Measurements from ENCODE around the gene SCFD2.
"Not testable (repeated sequence)": the region's sequence is repeated elsewhere in the genome, so short reads cannot be mapped to it uniquely, and the experiment has no call there.

The SCFD2 gene

DNA sequence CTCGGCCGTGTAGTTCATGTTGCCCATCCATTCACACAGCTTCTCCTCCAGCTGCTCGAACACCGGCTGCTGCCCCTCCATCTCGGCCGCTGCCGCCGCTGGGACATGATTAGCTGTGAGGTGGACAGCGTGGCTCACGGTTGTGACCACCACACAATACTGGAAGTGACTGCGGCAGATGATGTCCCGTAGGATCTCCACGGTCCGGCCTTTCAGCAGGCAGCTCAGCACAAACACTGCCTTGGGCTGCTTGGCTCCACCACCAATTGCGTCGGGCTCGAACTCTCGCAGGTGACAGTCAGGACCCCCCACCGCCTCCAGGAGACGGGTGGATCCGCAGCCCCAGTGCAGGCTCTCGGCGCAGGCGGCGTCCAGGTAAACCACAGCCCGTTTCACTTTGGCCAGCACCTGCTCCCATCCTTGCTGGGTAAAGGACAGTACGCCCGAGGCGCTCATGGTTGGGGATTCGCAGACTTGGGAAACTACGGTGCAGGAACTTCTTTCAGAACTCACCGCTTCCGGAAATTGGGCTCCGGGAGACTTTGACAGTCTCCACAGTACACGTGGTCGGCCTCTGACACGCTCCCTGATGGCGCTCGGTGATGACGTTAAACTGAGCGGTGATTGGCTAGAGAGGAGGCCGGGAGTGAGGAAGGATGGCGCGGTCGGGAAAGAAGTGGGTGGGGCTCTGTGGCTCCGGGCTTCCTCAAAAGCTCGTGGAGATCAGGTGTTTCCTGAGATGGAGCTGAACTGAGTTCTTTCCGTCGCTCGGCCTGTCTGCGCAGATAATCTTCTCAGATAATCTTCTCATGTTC, at the start of gene SCFD2:
Gene SCFD2 (minus strand): TSS at position 576 of the 815 bp plus-strand sequence.
- DNase-seq = peak; percentile 99

DNA sequence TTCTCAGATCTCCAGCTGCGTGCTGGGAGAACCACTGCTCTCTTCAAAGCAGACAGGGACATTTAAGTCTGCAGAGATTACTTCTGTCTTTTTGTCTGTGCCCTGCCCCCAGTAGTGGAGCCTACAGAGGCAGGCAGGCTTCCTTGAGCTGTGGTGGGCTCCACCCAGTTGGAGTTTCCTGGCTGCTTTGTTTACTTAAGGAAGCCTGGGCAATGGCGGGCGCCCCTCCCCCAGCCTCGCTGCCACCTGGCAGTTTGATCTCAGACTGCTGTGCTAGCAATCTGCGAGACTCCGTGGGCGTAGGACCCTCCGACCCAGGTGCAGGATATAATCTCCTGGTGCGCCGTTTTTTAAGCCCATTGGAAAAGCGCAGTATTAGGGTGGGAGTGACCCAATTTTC, 43.6 kb upstream of the SCFD2 start:
- DNase-seq = not testable (repeated sequence)

DNA sequence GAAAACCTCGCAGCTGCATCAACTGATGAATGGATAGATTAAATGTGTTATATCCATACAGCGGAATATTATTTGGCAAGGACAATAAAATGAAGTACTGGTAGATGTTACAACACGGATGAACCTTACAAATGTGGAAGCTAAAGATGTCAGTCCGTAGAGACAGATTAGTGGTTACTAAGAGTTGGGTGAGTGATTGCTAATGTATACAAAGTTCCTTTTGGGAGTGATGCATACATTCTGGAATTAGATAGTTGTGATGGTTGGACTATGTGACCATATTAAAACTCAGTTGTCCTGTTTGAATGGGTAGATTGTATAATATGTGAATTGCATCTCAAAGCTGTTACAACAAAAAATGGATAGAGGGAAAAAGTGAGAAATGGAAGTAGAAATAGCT, 14.4 kb upstream of the SCFD2 start:
- DNase-seq = no peak

DNA sequence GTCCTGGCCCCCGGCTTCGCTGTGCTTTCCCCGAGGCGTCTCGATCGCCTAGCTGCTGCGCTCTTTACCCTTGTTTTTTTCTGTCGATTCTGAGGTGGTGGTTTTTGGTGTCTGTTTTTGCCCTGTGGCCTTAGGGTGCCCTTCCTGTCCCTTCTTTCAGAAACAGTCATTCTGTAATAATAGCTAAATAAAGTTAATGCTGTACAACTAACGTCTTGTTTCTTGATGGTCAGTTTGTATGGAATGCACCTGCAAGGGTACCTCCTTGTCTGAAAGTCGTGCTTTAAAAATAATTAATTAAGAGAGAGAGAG, 12.3 kb upstream of the SCFD2 start:
- DNase-seq = no peak

DNA sequence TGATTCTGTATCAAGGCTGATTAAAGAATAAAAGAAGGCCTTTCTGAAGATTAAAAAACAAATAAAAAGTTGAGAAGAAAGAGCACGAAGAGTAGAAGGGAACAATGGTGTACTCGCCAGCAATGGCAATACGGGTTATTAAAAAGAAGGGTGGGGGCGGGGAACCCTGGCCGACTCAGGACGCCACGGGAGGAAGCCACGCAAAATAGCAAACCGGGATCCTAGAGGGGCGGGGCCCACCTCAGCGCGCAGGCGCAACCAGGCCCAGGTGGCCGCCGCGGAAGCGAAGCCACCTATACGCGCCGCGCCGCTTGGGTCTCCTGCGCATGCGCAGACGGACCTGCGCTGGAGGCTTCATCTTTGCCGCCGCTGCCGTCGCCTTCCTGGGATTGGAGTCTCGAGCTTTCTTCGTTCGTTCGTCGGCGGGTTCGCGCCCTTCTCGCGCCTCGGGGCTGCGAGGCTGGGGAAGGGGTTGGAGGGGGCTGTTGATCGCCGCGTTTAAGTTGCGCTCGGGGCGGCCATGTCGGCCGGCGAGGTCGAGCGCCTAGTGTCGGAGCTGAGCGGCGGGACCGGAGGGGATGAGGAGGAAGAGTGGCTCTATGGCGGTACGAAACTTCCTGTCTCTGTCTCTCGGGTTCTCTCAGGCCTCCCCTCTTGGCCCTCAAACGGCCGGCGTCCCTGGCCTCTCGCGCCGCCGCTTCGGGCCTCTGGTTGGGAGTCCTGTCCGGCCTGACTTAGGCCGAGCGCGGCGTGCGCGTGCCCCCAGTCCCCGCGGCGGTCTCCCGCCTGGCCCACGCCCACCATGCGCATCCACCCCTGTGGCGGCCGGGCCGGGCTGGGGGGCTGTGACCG, 11.7 kb upstream of the SCFD2 start, which contains the start of gene FIP1L1:
Gene FIP1L1 (plus strand): TSS at position 323 of the 852 bp plus-strand sequence. CDS start 198 bp downstream, at position 521.
- peak; percentile 97 for DNase-seq

DNA sequence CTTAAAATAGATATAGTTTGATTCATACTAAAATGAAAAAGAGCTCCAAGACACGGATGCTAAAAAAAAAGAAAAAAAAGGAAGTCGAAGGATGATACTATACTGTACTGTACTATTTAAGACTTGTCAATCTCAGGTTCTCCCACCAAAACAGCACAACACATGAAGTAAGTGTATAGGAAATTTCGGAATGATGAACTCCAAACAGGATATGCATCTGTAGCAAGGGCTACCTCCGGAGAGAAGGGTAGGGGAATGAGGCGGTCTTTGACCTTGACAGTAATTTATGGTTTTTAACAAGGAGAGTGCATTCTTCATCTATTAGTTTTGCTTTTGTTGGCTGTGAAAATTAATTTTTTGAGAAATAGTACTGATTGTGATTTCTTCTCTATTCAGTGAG, 11.0 kb upstream of the SCFD2 start:
- no peak for DNase-seq

DNA sequence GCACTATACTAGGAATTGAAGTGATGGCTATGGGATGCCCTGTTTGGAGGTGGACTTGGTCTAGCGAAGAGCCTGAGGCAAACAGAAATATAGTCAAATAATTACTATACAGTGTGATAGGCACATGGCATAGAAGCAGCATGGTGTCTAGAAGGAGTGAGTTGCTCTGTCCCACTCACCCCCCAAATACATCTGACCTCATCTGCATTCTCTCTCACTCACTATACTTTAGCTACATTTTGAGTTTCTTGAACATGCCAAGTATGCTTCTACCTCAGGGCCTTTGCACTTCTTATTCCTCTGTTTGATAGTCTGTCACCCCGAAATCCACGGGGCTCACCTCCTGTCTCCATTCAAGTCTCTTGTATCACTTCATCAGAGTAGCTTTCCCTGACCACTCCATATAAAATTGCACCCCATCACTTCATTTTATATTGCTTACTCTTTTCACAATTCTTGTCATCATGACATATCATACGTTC, 9.0 kb upstream of the SCFD2 start:
- no peak for DNase-seq

DNA sequence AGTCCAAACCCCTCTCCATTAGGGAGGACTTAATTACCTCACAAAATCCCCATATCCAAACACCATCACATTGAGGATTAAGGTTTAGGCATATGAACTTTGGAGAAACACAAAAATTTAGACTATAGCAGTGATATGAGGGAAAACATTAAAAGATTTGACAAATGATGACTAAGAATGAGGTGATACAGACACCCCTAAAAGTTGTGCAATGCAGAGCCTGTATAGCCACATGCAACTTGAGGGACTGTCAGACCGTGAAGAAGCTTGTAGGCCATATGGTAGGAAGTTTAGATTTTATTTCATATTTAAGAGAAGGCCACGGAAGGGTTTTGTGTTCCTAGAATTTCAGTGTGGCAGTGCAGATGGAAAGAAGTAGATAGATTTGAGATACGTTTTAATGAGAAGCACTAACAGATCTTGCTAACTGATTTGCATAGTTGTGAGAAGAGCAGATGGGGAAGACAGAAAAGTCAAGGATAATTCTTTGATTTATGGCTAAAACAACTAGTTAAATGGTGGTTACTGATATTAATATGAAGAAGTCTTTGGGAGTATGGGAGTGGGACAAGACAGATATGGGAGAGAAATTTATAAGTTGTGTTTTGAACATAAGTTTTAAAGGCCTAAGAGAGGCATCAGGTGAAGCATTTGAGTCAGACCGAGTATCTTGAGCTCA, 6.1 kb upstream of the SCFD2 start:
- no peak for DNase-seq

DNA sequence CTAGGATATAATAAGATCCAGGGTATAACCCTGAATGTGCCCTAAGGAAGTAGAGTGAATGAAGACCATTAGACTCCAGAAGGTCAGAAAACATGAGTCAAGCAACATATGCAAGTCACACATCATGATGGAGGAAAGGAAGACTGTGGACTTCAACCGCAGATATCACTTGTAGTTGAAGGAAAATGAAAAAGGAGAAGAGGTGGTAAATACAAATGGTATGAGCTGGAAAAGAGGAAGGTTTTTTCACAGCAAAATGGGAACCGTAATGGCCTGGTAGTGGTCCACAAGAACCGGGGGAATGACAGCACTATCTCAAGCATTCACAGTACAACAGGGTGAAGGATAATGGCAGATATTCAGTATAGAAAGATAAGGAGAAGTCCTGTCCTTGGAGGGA, 5.2 kb upstream of the SCFD2 start:
- DNase-seq = no peak

DNA sequence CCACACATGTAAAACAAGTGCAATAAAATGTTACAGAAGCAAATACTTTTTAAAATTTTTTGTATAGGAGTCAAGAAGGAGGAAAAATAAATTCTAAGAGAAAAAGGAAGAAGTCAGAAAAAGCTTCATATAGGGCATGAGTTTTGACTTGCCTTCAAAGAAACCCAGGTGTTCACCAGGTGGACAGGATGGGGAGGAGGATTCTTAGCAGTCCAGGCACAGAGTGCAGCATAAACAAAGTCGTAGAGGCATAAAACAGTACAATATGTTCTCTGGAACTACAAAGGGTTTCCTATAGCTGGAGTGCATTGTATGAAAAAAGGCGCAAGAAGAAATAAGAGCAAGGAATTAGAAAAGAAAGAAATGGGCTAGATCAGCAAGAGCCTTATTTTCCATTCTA, 1.9 kb upstream of the SCFD2 start:
- DNase-seq = no peak

DNA sequence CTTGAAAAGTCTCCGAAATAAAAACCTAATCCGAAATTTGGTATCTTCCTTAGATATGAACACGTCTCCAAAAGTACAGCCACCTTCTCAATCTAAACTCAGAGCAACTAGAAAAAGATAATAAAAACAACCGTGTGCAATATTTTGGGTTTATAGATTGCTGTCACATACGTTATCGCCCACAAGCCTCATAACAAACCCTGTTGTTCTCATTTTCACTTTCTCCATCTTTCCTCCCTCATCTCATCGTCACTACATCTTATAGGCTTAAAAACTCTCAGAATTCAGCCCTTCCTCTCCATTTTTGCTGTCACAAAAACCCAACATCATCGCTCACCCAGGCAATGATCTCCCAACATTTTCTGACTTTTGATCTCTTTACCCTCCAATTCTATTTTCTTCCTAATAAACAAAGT, 448 bp upstream of the SCFD2 start:
- DNase-seq = no peak

DNA sequence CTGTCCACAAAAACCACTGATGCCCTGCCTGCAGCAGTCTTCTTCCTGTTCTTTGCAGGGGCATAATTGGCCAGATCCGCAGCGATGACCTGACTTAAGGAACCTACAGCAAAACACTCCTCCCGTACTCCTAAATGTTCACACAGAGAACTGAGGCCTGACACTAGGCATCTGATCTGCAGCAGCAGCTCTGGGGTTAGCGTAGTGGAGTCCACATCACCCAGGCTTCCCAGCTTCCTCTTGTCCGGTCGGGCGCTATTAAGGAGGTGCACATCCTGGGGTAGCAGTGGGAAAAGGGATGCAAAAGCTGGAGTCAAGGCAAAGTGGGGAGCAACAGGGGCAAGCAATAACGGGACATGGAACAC, 758 bp downstream of the SCFD2 start:
- DNase-seq = peak; percentile 29

DNA sequence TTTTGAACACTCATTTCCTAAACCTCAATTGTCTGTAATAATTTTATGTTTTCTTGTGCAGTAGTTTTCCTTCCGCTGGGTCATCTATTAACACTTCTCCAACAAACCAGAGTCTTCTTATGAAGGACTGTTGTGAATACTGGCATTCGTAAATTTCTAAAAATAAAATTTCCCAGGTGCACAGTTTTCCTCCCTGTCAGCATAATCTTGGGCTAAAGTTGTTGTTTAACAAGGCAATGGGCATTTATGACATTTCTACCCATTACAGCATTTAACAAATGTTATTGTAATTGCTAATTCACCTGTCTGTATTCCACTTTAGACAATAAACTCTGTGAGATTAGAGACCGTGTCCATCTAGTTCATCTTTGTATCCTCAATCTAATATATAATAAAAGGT, 1.2 kb downstream of the SCFD2 start:
- no peak for DNase-seq

DNA sequence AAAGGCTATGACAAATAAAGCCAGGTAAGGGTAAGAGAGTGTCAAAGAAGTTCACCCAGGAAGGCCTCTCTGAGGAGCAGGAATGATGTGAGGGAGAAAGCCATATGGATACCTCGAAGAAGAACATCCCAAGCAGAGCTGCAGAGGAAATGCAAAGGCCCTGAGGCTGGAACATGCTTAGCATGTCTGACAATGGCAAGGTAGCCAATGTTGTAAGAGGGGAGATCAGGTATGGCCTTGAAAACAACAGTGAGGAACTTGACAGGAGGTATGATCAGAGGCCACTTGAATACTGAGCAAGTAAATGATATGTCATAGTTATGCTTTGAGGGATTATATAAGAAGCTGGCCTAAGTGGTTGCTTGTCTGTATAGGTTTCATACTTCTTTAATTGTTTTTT, 3.8 kb downstream of the SCFD2 start:
- no peak for DNase-seq

DNA sequence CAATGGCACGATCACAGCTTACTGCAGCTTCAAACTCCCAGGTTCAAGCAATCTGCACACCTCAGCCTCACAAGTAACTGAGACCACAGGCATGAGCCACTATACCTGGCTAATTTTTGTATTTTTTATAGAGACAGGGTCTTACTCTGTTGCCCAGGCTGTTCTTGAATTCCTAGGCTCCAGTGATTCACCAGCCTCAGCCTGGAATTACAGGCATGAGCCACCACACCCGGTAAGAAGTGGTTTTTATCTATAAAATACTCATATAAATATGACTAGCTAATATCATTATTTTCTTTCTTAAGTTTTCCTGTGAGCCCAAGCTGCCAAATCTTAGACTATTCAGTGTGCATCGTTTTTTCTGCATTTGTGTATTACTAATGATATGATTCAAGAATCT, 4.4 kb downstream of the SCFD2 start:
- DNase-seq = no peak

DNA sequence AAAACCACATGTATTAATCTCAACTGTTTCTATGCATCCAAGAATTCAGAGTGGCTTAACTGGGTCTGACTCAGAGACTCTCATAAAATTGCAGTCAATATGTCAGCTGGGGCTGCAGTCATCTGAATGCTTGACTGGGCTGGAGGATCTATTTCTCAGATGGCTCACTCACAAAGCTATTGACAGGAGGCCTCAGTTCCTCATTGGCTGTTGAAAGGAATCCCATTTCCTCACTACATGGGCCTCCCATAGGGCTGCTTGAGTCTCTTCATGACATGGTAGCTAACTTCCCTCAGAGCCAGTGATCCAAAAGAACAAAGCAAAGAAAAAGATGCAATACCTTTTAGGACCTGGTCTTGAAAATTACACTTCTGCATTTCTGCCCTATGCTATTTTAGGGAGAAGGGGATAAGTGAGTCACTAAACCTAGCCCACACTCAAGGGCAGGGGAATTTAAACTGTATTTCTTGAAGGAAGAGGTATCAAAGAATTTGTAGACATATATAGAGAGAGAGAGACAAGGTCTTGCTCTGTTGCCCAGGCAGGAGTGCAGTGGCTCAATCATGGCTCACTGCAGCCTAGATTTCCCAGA, 9.8 kb downstream of the SCFD2 start:
- DNase-seq = no peak

DNA sequence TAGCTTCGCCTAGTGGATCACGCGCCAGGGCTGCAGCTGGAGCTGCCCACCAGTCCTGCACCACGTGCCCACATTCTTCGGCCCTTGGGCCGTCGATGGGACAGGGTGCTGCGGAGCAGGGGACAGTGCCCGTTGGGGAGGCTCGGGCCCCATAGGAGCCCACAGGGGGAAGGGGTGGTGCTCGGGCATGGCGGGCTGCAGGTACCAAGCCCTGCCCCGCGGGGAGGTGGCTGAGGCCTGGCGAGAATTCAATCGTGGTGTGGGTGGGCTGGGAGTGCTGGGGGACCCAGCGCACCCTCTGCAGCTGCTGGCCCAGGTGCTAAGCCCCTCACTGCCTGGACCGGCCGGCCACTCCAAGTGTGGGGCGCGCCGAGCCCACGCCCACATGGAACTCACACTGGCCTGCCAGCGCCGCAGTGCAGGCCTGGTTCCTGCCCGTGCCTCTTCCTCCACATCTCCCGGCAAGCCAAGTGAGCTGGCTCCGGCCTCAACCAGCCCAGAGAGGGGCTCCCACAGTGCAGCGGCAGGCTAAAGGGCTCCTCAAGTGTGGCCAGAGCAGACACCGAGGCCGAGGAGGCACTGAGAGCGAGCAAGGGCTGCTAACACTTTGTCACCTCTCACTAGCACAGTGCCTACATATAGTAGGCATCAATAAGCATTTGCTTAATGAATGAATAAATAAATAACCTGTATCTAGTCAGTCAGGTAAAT, 11.7 kb downstream of the SCFD2 start:
- DNase-seq = no peak

DNA sequence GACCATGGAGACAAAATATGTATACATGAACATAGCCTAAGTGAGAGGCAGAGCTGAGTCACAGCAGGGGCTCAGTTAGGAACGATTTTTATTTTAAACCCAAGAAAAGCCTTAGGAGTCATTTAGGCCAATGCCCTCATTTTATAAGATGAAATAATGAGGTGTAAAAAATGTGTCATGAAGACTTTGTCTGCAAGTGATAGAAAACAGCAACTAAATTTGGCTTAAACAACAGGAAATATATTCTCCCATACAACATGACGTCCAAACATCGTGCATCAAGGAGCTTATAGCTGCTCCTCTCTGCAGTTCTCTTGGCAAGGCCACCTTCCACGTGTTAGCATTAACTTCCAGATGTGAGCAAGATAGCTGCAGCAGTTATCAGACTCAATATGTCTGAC, 16.8 kb downstream of the SCFD2 start:
- DNase-seq = no peak

DNA sequence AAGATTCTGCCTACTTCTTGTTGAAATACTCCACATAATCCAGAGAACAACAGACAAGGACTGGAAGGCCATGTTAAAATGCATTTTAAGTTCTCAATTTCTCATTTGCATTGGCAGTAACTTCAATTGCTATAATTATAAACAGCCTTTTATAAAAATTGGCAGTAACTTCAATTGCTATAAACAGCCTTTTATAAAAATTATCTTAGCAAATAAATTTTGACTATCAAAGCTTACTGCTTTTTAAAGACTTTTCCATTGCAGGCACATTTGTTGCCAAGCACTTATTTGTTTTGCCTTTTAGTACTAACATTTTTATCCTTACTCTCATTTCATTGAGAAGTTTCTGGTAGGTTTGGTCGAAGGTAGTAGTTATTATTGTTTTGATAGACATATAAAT, 17.8 kb downstream of the SCFD2 start:
- DNase-seq = no peak

DNA sequence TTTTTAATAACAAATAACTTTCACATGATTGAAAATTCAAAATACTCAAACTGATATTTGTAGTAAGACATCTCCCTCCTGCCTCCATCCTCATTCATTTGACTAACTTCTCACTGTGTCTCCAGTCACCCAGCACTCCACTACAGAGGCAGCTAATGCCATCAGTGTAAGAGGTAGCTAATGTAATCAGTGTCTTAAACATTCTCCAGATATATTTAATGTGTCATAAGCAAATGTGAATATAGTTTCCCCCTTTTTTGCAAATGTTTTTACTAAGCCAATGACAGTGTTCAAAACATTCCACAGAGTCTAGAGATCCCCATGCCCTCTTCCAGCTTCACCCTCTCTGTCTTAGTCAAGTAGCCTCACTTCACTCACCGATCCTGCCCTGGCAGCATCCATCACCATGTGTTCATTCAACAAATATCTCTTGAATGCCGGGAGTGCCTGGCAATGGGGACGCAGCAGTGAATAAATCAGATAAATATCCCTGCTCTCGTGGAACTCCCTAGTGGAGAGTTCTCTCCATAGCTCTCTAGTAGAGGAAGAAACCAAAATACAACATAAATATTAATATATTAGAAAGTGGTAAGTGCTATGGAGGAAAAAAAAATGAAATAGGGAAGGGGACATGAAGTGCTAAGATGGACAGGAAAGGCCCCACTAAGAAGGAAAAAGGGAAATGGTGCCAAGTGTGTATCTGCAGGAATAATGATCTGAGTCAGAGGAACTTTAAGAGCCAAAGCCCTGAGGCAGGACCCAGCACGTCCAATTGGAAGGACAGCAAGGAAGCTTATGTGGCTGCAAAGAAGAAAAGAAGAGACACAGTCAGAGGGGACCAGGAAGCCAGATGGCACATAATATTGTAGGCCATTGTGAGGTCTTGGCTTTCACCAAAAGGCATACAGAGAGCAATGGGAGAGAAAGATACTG, 18.7 kb downstream of the SCFD2 start:
- no peak for DNase-seq

DNA sequence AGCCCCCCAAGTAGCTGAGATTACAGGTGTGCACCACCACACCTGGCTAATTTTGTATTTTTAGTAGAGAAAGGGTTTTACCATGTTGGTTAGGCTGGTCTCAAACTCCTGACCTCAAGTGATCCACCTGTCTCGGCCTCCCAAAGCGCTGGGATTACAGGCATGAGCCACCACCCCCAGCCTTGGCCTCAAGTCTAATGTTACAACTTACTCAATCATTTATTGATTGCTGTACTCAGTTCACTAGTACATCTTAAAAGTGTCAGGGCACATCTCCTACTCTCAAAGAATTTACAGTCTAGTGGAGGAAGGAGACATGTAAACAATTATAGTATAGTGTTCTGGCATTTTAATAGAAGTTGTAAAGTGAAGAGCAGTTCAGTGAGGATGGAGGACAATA, 19.5 kb downstream of the SCFD2 start:
- DNase-seq = not testable (repeated sequence)
